T-cell (primary cell): ENCODE data around the gene NCAPG. TPM values are rescaled to one million over a fixed set of nuclear protein-coding genes. Genes with fewer than 3 reads are reported as not detected.
"Not testable (repeated sequence)": the region's sequence is repeated elsewhere in the genome, so short reads cannot be mapped to it uniquely, and the experiment has no call there.

Experiments
- ATAC-seq, 4 experiments: fragments of 200-7000 bp in 3 of 4; fragments of 150-1000 bp in 1 of 4; cut with Tn5 transposase; replicated peaks in 1 of 4; 1 replicate in 3 of 4; 2 replicates in 1 of 4; pipeline ENCODE4 v1.10.0; 2021; ENCODE audit warnings: moderate library complexity in 3 of 4, mild to moderate bottlenecking in 2 of 4, moderate number of reproducible peaks in 1 of 4
- CTCF ChIA-PET, 2 donors: fragments of 300-600 bp; sonication (Branson Sonifier 250); formaldehyde crosslinking; loops; one replicate each; lab custom pipeline; 2022; ENCODE audit warnings: antibody characterized with exemption in 2 of 2; lab: Charles Lee
- POLR2A ChIA-PET, 2 donors: fragments of 300-600 bp; sonication (Branson Sonifier 250); formaldehyde crosslinking; loops; one replicate each; lab custom pipeline; 2022; ENCODE audit warnings: antibody characterized with exemption in 2 of 2; lab: Charles Lee
- DNase-seq, 35 experiments: peaks; one replicate each; pipeline versions ENCODE4 v3.0.0 to v3.0.0-alpha.2; 2013 to 2023
- H3K27ac ChIP-seq: one replicate; pipeline ENCODE4 v1.5.1; 2013; ENCODE audit warnings: low read length
- H3K27me3 ChIP-seq, 2 experiments: replicated peaks in 1 of 2; 1 replicate in 1 of 2; 2 replicates in 1 of 2; pipeline versions ENCODE4 v1.6.1 to v1.7.0; 2013; ENCODE audit warnings: low read length in 1 of 2, mixed read lengths in 1 of 2; ENCODE audit not compliant: control insufficient read depth in 2 of 2, insufficient read depth in 2 of 2; ENCODE audit errors: extremely low read depth in 1 of 2
- H3K36me3 ChIP-seq, 2 donors: 1 replicate in 1 of 2; 2 replicates in 1 of 2; pipeline versions ENCODE4 v1.6.1 to v1.7.0; 2013; ENCODE audit warnings: low read length in 1 of 2; ENCODE audit not compliant: control insufficient read depth in 2 of 2, insufficient read depth in 1 of 2; ENCODE audit errors: extremely low read depth in 1 of 2
- H3K4me1 ChIP-seq, 2 experiments: 1 replicate in 1 of 2; 2 replicates in 1 of 2; pipeline versions ENCODE4 v1.6.1 to v1.7.0; 2013; ENCODE audit warnings: low read length in 2 of 2, mixed read lengths in 1 of 2; ENCODE audit not compliant: insufficient read depth in 2 of 2, control insufficient read depth in 1 of 2; ENCODE audit errors: extremely low read depth in 1 of 2
- H3K4me3 ChIP-seq, 2 donors: 1 replicate in 1 of 2; 2 replicates in 1 of 2; pipeline versions ENCODE4 v1.5.1 to v1.7.0; 2013; ENCODE audit warnings: mild to moderate bottlenecking in 2 of 2, low read length in 1 of 2, moderate library complexity in 1 of 2; ENCODE audit not compliant: control insufficient read depth in 1 of 2; ENCODE audit errors: extremely low read depth in 1 of 2
- H3K9me3 ChIP-seq: 2 replicates; pipeline ENCODE4 v1.7.0; 2013
- H3K27ac Mint-ChIP-seq, 2 donors: one replicate each; pipeline ENCODE4 v1.8.0; 2020 to 2021; ENCODE audit warnings: mild to moderate bottlenecking in 2 of 2, mixed read lengths in 2 of 2
- H3K27me3 Mint-ChIP-seq, 2 donors: one replicate each; pipeline ENCODE4 v1.8.0; 2021 to 2022; ENCODE audit warnings: mixed read lengths in 2 of 2
- H3K36me3 Mint-ChIP-seq: one replicate; pipeline ENCODE4 v1.8.0; 2021; ENCODE audit warnings: mixed read lengths
- H3K4me1 Mint-ChIP-seq, 3 donors: one replicate each; pipeline ENCODE4 v1.8.0; 2020 to 2022; ENCODE audit warnings: mixed read lengths in 3 of 3, mild to moderate bottlenecking in 1 of 3
- H3K4me3 Mint-ChIP-seq, 3 donors: one replicate each; pipeline ENCODE4 v1.8.0; 2020 to 2022; ENCODE audit warnings: mild to moderate bottlenecking in 3 of 3, mixed read lengths in 3 of 3, moderate library complexity in 3 of 3
- H3K9me3 Mint-ChIP-seq, 3 donors: one replicate each; pipeline ENCODE4 v1.8.0; 2020 to 2022; ENCODE audit warnings: mixed read lengths in 3 of 3
- WGBS: methylation state at CpG from one replicate; pipeline ENCODE4 v1.1.5; 2013; ENCODE audit warnings: missing lambda C conversion rate; ENCODE audit not compliant: insufficient coverage; 5-methylcytosine and 5-hydroxymethylcytosine counted together
- total RNA-seq, 35 experiments: library from RNA in 6 of 35; stranded (reverse) in 6 of 35; fragments of 120-200 nt in 1 of 35; gene quantifications; one replicate each; pipeline versions ENCODE4 v1.2.1 to v1.2.4 and lab custom pipeline; 2013 to 2026

Gene NCAPG
- total RNA-seq, 5 donors from 2014 or later (not counting 1 experiment from before 2014, with no cell fraction given), result 0.73 to 1.8 (median 1.5) TPM

- Histone ChIP-seq H3K4me1 (peaks cover 4 to 6% of the 10 kb centered on the region in 2 experiments), H3K27me3 (no peaks in the 10 kb centered on the region), H3K36me3 (no peaks in the 10 kb centered on the region), H3K9me3 (no peaks in the 10 kb centered on the region), H3K4me3 (no peak overlapping the region), H3K27ac (no peak overlapping the region)
- H3K9me3 Mint-ChIP-seq, result no peaks in the 10 kb centered on the region
- peaks cover 12 to 37% (median 13%) of the 10 kb centered on the region in 3 donors for H3K4me1 Mint-ChIP-seq
- H3K4me3 Mint-ChIP-seq, result no peak overlapping the region
- ChIA-PET CTCF (interaction anchor here (0.7 to 4.0 kb wide), 7 partner anchors 9 to 777 kb away, joined by 3 to 31 read pairs (median 10); no protein-coding TSS in a partner anchor), POLR2A (no interaction called here)
- no peaks in the 10 kb centered on the region for H3K36me3 Mint-ChIP-seq
- WGBS, result 99% methylated on average over 11 of the region's 12 CpGs
- ATAC-seq (no peak), DNase-seq (no peak)
- no peaks in the 10 kb centered on the region for H3K27me3 Mint-ChIP-seq
- H3K27ac Mint-ChIP-seq, result no peak overlapping the region
Observed at GRCh38 chr4:17816142-17816541, 5.4 kb downstream of the NCAPG start.

GRCh38 chr4:17817027-17817426 lies 6.2 kb downstream of the NCAPG start:
- no peak overlapping the region for H3K4me3 Mint-ChIP-seq
- H3K4me1 Mint-ChIP-seq, result peaks cover 3 to 34% (median 5%) of the 10 kb centered on the region in 3 donors
- peak in 2 of 35 experiments; percentile 5 to 66 for DNase-seq

GRCh38 chr4:17823871-17824669 lies 13.3 kb downstream of the NCAPG start:
- whole genome bisulfite sequencing, result no CpG with 5 or more reads among the region's 1 CpG
- ChIA-PET CTCF (no interaction called here), POLR2A (no interaction called here)
- ATAC-seq (no peak), DNase-seq (no peak)
- Histone ChIP-seq H3K27ac (no peak overlapping the region), H3K4me1 (no peaks in the 10 kb centered on the region), H3K4me3 (no peak overlapping the region), H3K36me3 (no peaks in the 10 kb centered on the region), H3K27me3 (no peaks in the 10 kb centered on the region), H3K9me3 (no peaks in the 10 kb centered on the region)
- Mint-ChIP-seq H3K9me3 (no peaks in the 10 kb centered on the region), H3K4me1 (peaks cover 0 to 29% (median 8%) of the 10 kb centered on the region in 3 donors), H3K4me3 (no peak overlapping the region), H3K27me3 (no peaks in the 10 kb centered on the region), H3K36me3 (no peaks in the 10 kb centered on the region), H3K27ac (no peak overlapping the region)

More at GRCh38 chr4:17817027-17817426, 6.2 kb downstream of the NCAPG start:
- ATAC-seq, result peak; percentile 66 to 88 (median 81)
- WGBS, result 0% methylated on average over 2 of the region's 5 CpGs
- Histone ChIP-seq H3K27ac (no peak overlapping the region), H3K4me3 (no peak overlapping the region), H3K4me1 (no peaks in the 10 kb centered on the region), H3K27me3 (no peaks in the 10 kb centered on the region), H3K9me3 (no peaks in the 10 kb centered on the region), H3K36me3 (no peaks in the 10 kb centered on the region)
- CTCF ChIA-PET, result interaction anchor here (0.6 to 4.0 kb wide), 25 partner anchors 8 to 791 kb away, joined by 3 to 31 read pairs (median 6); no protein-coding TSS in a partner anchor
- Mint-ChIP-seq H3K9me3 (no peaks in the 10 kb centered on the region), H3K27me3 (no peaks in the 10 kb centered on the region), H3K27ac (peak overlapping the region in 1 of 2 donors; percentile 40), H3K36me3 (no peaks in the 10 kb centered on the region)
- POLR2A ChIA-PET, result interaction anchor here in 1 of 2 donors (1.1 kb wide), 1 partner anchor 11 kb away, joined by 4 read pairs; no protein-coding TSS in a partner anchor

DNA sequence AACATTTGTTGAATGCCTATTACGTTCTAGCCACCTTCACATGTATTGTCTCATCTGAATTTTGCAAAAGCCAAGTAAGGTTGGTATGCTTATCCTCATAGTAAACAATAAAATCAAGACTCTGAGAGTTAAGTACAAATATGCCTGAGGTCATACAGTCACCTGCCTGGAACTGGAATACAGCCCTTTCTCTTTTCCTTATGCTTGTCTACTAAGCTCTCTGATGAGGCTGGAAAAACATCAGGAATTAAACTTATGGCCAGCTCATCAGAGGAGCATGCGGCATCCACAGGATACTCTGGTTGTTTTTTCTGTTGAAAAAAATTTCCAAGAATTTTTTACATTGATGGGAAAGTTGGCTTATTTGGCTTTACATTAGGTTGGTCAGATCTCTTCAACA lies 35.5 kb downstream of the NCAPG start:
- Histone ChIP-seq H3K27me3 (no peaks in the 10 kb centered on the region), H3K9me3 (no peaks in the 10 kb centered on the region), H3K27ac (no peak overlapping the region), H3K36me3 (no peaks in the 10 kb centered on the region), H3K4me1 (no peaks in the 10 kb centered on the region), H3K4me3 (no peak overlapping the region)
- Mint-ChIP-seq H3K9me3 (no peaks in the 10 kb centered on the region), H3K27ac (no peak overlapping the region), H3K4me3 (no peak overlapping the region), H3K27me3 (no peaks in the 10 kb centered on the region), H3K4me1 (no peaks in the 10 kb centered on the region), H3K36me3 (peaks cover 3% of the 10 kb centered on the region)
- no CpG with 5 or more reads among the region's 2 CpGs for WGBS
- no peak for ATAC-seq
- no peak for DNase-seq
- POLR2A ChIA-PET, result no interaction called here
- CTCF ChIA-PET, result no interaction called here

GRCh38 chr4:17850295-17850694 lies 39.5 kb downstream of the NCAPG start:
- H3K9me3 Mint-ChIP-seq, POLR2A ChIA-PET, H3K4me1 ChIP-seq, H3K9me3 ChIP-seq, H3K4me3 ChIP-seq, H3K36me3 Mint-ChIP-seq, H3K27me3 ChIP-seq, DNase-seq, CTCF ChIA-PET, H3K4me3 Mint-ChIP-seq, H3K36me3 ChIP-seq, H3K27me3 Mint-ChIP-seq, H3K27ac Mint-ChIP-seq, ATAC-seq, H3K27ac ChIP-seq, H3K4me1 Mint-ChIP-seq: not testable (repeated sequence)
- no CpG with 5 or more reads among the region's 1 CpG for WGBS

DNA sequence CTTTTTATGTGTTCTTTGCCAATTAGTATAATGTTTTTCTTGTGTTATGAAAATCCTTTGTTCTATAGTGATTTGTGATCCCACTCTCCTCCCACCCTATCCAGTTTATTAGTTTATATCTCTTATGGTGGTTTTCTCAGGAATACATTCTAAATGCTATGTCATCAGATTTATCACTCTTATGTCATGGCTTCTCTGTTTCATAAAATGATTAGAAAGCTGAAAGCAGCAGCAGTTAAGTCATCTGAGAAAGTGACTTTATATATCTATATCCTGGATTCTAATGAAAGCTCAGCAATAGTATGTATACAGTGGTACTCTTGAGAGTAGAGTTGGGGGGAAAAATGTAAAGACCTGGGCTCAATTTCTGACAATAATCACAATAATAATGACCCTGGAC lies 41.2 kb downstream of the NCAPG start:
- no peaks in the 10 kb centered on the region for H3K4me1 ChIP-seq
- DNase-seq, result no peak
- no peak for ATAC-seq
- no peak overlapping the region for H3K4me3 ChIP-seq
- H3K4me3 Mint-ChIP-seq, result no peak overlapping the region
- H3K36me3 ChIP-seq, result no peaks in the 10 kb centered on the region
- no peaks in the 10 kb centered on the region for H3K27me3 Mint-ChIP-seq
- ChIA-PET CTCF (interaction anchor here in 1 of 2 donors (0.5 kb wide), 1 partner anchor 126 kb away, joined by 5 read pairs; no protein-coding TSS in a partner anchor), POLR2A (no interaction called here)
- no peaks in the 10 kb centered on the region for H3K4me1 Mint-ChIP-seq
- H3K9me3 ChIP-seq, result no peaks in the 10 kb centered on the region
- H3K9me3 Mint-ChIP-seq, result no peaks in the 10 kb centered on the region
- no peak overlapping the region for H3K27ac Mint-ChIP-seq
- H3K36me3 Mint-ChIP-seq, result peaks cover 4% of the 10 kb centered on the region
- no peaks in the 10 kb centered on the region for H3K27me3 ChIP-seq
- no peak overlapping the region for H3K27ac ChIP-seq
